Lower lobe of right lung (tissue), 2 donors: ENCODE results near the gene RHOH. TPM values are rescaled to one million over a fixed set of nuclear protein-coding genes. Genes with fewer than 3 reads are reported as not detected.
"Not testable (repeated sequence)": the region's sequence is repeated elsewhere in the genome, so short reads cannot be mapped to it uniquely, and the experiment has no call there.

Source experiments
- ATAC-seq, 2 donors: fragments of 200-7000 bp; cut with Tn5 transposase; one replicate each; pipeline ENCODE4 v1.9.1; 2020 to 2022; ENCODE audit warnings: mild to moderate bottlenecking in 2 of 2, moderate library complexity in 2 of 2
- DNase-seq: peaks from one replicate; pipeline ENCODE4 v3.0.0-alpha.2; 2020
- H3K27ac ChIP-seq: fragments of 200-600 bp; one replicate; pipeline ENCODE4 v1.8.0; 2022
- H3K27me3 ChIP-seq: fragments of 200-600 bp; one replicate; pipeline ENCODE4 v1.8.0; 2022; ENCODE audit warnings: low read depth
- H3K36me3 ChIP-seq: fragments of 200-600 bp; one replicate; pipeline ENCODE4 v1.8.0; 2022; ENCODE audit warnings: mild to moderate bottlenecking
- H3K4me1 ChIP-seq: fragments of 200-600 bp; one replicate; pipeline ENCODE4 v1.8.0; 2022
- H3K4me3 ChIP-seq: fragments of 200-600 bp; one replicate; pipeline ENCODE4 v1.8.0; 2022; ENCODE audit warnings: mild to moderate bottlenecking
- H3K9me3 ChIP-seq: fragments of 200-600 bp; one replicate; pipeline ENCODE4 v1.8.0; 2022
- CTCF ChIP-seq: fragments of 200-600 bp; IDR thresholded peaks from one replicate; pipeline ENCODE4 v1.8.0; 2022; ENCODE audit warnings: antibody characterized with exemption, mild to moderate bottlenecking
- intact Hi-C: fragments of 100-400 bp; cut with DNase I; formaldehyde crosslinking; loops from one replicate; pipeline ENCODE4 v1.11.0; 2022
- total RNA-seq: library from RNA; stranded (reverse); fragmentation: NEBNext Ultra II Directional; extraction: Animal tissue kit (Norgen Biotek cat#: 25700); gene quantifications from one replicate; pipeline ENCODE4 v1.2.1, GENCODE V29; 2021
- donor health status: DM: no; HTN: yes; CAD: no; lungs with severe emphysema.

Gene RHOH
- total RNA-seq, 1 donor from 2014 or later: 9.2 TPM

- no peak overlapping the region for H3K27ac ChIP-seq
- no peaks in the 10 kb centered on the region for H3K36me3 ChIP-seq
- no peak for ATAC-seq
- H3K4me3 ChIP-seq: no peak overlapping the region
- no peaks in the 10 kb centered on the region for H3K9me3 ChIP-seq
- H3K27me3 ChIP-seq: no peaks in the 10 kb centered on the region
- DNase-seq: no peak
- no peaks in the 10 kb centered on the region for H3K4me1 ChIP-seq
- intact Hi-C loops: no loop called here
- no peak for TF ChIP-seq CTCF
These were observed 84.3 kb downstream of the RHOH start for GRCh38 chr4:40281099-40281498.

DNA sequence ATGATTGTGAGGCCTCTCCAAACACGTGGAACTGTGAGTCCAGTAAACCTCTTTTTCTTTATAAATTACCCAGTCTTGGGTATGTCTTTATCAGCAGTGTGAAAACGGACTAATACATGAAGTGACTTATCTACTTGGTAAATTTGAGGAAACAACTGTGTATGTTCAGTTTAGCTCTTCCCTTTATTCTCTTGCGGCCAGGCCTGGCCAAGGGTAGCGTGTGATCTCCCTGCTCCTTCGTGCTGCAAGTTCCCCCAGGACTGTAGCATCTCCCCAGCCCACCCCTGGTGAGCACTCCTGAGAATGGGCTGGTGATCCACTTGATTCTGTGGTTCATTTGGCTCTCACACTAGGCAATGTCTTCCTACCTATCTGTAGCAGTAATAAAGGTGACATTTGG, 85.1 kb downstream of the RHOH start:
- intact Hi-C loops: no loop called here
- no peak for TF ChIP-seq CTCF
- no peaks in the 10 kb centered on the region for H3K27me3 ChIP-seq
- H3K4me3 ChIP-seq: no peak overlapping the region
- no peaks in the 10 kb centered on the region for H3K4me1 ChIP-seq
- ATAC-seq: no peak
- no peak overlapping the region for H3K27ac ChIP-seq
- H3K9me3 ChIP-seq: no peaks in the 10 kb centered on the region
- no peak for DNase-seq
- no peaks in the 10 kb centered on the region for H3K36me3 ChIP-seq

DNA sequence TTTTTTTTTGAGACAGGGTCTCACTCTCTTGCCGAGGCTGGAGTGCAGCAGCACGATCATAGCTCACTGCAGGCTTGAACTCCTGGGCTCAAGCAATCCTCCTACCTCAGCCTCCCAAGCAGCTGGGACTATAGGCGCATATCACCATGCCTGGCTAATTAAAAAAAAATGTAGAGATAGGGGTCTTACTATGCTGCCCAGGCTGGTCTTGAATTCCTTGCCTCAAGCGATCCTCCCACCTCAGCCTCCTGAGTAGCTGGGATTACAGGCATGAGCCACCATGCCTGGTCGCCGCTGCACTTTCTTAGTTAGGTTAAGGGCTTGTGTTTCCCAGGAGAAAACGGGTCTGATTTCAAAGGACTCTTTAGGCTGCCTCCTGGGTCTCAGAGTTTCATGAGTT, 86.0 kb downstream of the RHOH start:
- ATAC-seq: not testable (repeated sequence)

DNA sequence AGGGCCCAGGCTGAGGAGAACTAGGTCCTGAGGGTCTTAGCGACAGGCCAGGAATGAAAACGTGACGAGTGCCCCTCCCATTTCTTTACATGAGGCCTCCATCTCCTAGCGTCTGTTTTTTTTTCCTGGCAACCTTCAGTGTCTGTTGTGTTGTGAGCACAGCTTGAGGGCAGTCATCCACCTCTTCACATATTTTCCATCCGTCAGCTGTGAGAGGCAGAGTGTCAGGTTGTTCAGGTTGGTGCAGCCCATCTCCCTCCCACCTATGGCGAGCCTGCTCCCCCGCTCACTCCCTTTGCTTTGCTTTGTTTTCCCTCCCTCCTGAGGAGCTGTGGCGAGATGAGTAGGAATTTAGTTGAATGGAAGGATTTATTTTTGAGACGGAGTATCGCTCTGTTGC, 86.6 kb downstream of the RHOH start:
- Histone ChIP-seq H3K27me3 (no peaks in the 10 kb centered on the region), H3K36me3 (no peaks in the 10 kb centered on the region), H3K9me3 (no peaks in the 10 kb centered on the region), H3K27ac (no peak overlapping the region), H3K4me1 (no peaks in the 10 kb centered on the region), H3K4me3 (no peak overlapping the region)
- TF ChIP-seq CTCF: no peak
- intact Hi-C loops: no loop called here
- ATAC-seq: no peak
- DNase-seq: no peak

More for the DNA sequence above, 86.0 kb downstream of the RHOH start:
- H3K4me1 ChIP-seq, DNase-seq, H3K4me3 ChIP-seq, H3K27ac ChIP-seq, intact Hi-C loops, H3K27me3 ChIP-seq, H3K9me3 ChIP-seq, H3K36me3 ChIP-seq: not testable (repeated sequence)

GRCh38 chr4:40283968-40284367, 87.1 kb downstream of the RHOH start:
- H3K27ac ChIP-seq: no peak overlapping the region
- intact Hi-C loops: no loop called here
- DNase-seq (no peak), ATAC-seq (peak in 1 of 2 donors; percentile 45)
- no peak for TF ChIP-seq CTCF
- H3K4me3 ChIP-seq: no peak overlapping the region
- no peaks in the 10 kb centered on the region for H3K4me1 ChIP-seq
- no peaks in the 10 kb centered on the region for H3K27me3 ChIP-seq
- no peaks in the 10 kb centered on the region for H3K9me3 ChIP-seq
- H3K36me3 ChIP-seq: no peaks in the 10 kb centered on the region

DNA sequence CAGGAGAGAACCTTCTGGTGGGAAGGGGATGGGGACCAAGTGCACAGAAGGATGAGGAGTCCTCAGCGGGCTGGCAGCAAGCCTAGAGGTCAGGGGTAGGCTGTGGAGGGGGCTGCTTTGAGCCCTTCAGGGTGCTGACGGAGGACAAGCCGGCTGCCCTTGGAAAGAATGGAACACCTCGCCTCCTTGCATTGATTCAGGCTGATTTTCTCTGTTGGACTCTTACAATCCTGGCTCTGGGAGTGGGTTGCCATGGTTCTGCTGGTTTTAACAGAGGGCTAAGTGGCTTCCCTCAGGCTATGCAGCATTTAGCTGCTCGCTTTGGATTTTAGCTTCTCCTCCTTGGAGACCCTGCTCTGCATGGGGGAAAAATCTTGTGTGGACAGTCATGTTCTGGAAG, 88.9 kb downstream of the RHOH start:
- ATAC-seq (no peak), DNase-seq (no peak)
- no peaks in the 10 kb centered on the region for H3K4me1 ChIP-seq
- no peaks in the 10 kb centered on the region for H3K36me3 ChIP-seq
- H3K4me3 ChIP-seq: no peak overlapping the region
- H3K9me3 ChIP-seq: no peaks in the 10 kb centered on the region
- H3K27me3 ChIP-seq: no peaks in the 10 kb centered on the region
- TF ChIP-seq CTCF: no peak
- no peak overlapping the region for H3K27ac ChIP-seq
- intact Hi-C loops: no loop called here
